Choroid plexus epithelial cell (primary cell): ENCODE measurements around the gene PDGFD.

ENCODE experiments used
- DNase-seq: peaks from one replicate; pipeline ENCODE4 v3.0.0-alpha.2; 2010; ENCODE audit warnings: low read depth
- H3K4me3 ChIP-seq: 2 replicates; pipeline ENCODE4 v1.5.1; 2011; ENCODE audit warnings: low read depth, mild to moderate bottlenecking, control low read depth, low read length, moderate library complexity
- CTCF ChIP-seq: conservative IDR thresholded peaks from 2 replicates; pipeline ENCODE4 v1.5.1; 2011; ENCODE audit warnings: low read depth, mild to moderate bottlenecking, control low read depth, inconsistent platforms, low read length, moderate library complexity

The PDGFD gene

DNA sequence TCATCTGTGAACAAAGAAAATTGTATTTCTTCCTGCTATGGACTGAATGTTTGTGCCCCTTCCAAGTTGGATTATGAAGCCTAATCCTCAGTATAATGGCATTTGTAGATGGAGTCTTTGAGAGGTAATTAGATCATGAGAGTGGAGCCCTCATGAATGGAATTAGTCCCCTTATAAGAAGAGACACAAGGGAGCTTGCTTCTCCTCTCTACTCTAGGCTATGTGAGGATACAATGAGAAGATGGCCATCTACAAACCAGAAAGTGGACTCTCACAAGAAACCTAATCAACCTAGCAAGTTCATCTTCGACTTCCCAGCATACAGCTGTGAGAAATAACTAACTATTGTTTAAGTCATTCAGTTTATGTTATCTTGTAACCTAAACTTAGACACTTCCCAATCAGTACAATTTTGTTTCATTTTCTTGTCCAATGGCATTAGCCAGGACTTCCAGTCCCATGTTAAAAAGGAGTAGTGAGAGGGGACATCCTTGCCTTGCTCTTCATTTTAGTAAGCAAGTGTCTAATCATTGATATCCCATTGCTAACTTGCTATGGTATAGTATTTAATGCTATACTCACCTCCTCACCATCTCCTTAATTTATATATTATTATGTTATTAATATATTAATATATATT, 45.7 kb downstream of the PDGFD start:
- no peak for TF ChIP-seq CTCF
- no peak overlapping the region for H3K4me3 ChIP-seq
- DNase-seq = no peak

DNA sequence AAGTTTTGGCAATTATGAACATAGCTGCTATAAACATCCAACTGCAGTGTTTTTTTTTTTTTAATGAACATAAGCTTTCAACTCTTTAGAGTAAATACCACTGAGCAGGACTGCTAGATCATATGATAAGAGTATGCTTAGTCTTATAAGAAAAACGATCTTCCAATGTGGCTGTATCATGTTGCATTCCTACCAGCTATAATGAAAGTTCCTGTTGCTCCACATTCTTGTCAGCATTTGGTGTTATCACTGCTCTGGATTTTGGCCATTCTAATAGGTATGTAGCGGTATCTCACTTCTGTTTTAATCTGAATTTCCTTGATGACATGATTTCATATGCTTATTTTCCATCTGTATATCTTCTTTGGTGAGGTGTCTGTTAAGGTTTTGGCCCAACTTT, 50.4 kb downstream of the PDGFD start:
- no peak for TF ChIP-seq CTCF
- no peak overlapping the region for H3K4me3 ChIP-seq
- DNase-seq = no peak

DNA sequence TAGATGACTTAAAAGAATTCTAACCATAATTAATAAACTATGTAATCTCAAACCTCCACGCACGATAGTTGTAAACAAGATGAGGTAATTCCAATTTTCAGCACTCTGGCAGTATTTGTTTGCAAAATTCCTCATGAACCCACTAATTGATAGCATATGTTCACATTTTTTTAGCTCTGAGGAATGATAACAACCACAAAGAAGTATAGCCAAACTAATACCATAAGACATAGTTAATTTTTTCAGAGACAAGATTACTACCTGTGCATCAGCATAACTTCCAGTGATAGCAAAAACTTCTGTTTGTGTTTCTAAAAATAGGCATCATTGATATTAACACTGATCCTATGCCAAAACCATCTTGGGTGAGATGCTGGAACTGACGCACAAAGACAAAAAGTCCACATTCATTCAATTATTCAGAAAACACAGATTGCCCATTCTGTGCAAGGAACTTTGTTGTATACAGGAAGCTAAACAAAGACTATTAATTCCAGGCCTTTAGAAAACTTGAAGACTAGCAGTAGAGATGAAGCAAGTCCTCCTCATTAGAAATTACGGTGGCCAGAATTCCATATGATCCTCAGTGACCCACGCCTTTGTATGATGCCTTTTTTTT, 57.7 kb downstream of the PDGFD start:
- peak; percentile 69 for DNase-seq
- H3K4me3 ChIP-seq = no peak overlapping the region
- TF ChIP-seq CTCF = no peak

DNA sequence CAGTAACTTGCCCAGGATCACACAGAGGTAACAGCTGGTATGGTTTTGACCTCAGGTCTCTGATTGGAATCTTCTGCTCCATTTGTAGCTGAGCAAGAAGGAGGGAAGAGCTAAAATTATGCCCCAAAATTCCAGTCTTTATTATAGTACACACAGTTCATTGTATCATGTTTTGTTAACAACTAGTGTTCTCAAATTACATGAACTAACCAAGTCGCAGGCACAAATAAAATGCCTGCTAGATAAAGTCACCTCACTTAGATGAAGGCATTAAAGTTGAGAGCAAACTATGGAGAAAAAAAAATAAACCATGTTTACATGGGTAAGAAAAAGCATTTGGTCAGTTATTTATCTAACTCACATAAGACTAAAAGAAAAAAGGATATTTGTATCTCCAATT, 58.8 kb downstream of the PDGFD start:
- no peak overlapping the region for H3K4me3 ChIP-seq
- no peak for TF ChIP-seq CTCF
- DNase-seq = peak; percentile 52

GRCh38 chr11:104104664-104105063, 59.3 kb downstream of the PDGFD start:
- H3K4me3 ChIP-seq = no peak overlapping the region
- no peak for TF ChIP-seq CTCF
- DNase-seq = no peak

DNA sequence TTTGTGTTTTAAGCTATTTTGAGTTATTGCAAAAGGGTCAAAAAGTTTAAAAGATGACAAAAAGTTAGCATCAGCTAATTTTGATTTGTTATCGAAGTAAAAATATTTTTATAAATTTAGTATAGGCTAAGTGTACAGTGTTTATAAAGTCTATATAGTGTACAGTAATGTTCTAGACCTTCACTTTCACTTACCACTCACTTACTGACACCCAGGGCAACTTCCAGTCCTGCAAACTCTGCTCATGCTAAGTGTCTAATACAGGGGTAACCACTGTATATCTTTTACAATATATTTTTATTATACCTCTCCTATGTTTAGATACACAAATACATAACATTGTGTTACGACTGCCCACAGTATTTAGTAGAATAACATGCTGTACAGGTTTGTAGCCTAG, 59.7 kb downstream of the PDGFD start:
- no peak overlapping the region for H3K4me3 ChIP-seq
- DNase-seq = no peak
- no peak for TF ChIP-seq CTCF

DNA sequence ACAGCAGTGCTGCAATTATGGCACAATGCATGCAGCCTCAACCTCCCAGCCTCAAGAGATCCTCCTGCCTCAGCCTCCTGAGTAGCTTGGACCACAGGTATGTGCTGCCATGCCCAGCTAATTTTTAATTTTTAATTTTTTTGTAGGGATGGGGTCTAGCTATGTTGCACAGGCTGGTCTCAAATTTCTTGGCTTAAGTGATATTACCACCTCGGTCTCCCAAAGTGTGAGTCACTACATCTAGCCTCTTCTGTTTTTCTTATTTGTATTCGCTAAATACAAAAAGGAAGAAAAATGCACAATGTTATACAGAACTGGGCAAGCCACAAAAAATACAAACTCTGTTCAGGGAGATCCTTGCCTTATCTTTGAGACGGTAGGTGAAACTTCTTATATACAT, 65.4 kb downstream of the PDGFD start:
- peak; percentile 43 for DNase-seq
- H3K4me3 ChIP-seq = no peak overlapping the region
- TF ChIP-seq CTCF = no peak
